Transverse colon (tissue), 4 donors: ENCODE measurements around the gene FANCE. TPM values are rescaled to one million over a fixed set of nuclear protein-coding genes. Genes with fewer than 3 reads are reported as not detected.

ENCODE experiments used
- DNase-seq: peaks from one replicate; pipeline ENCODE4 v3.0.0-alpha.2; 2019
- H3K27ac ChIP-seq, 4 donors: fragments of 200-600 bp; sonication (generic); 2 replicates each; pipeline ENCODE4 v1.5.1; 2016 to 2018; ENCODE audit warnings: inconsistent platforms in 4 of 4
- H3K27me3 ChIP-seq: fragments of 200-600 bp; sonication (generic); 2 replicates; pipeline ENCODE4 v1.5.1; 2017; ENCODE audit warnings: inconsistent platforms
- H3K36me3 ChIP-seq, 4 donors: fragments of 200-600 bp; sonication (generic); 2 replicates each; pipeline ENCODE4 v1.5.1; 2017 to 2019; ENCODE audit warnings: inconsistent platforms in 4 of 4
- H3K4me1 ChIP-seq, 4 donors: fragments of 200-600 bp; sonication (generic); 2 replicates each; pipeline ENCODE4 v1.5.1; 2017 to 2020; ENCODE audit warnings: inconsistent platforms in 4 of 4
- H3K4me3 ChIP-seq, 4 donors: fragments of 200-600 bp; sonication (generic); 1 replicate in 1 of 4; 2 replicates in 3 of 4; pipeline versions ENCODE4 v1.5.1 to v1.6.1; 2017 to 2019; ENCODE audit warnings: inconsistent platforms in 4 of 4
- H3K9me3 ChIP-seq, 2 donors: fragments of 200-600 bp; sonication (generic); 2 replicates each; pipeline ENCODE4 v1.5.1; 2017 to 2019; ENCODE audit warnings: inconsistent platforms in 2 of 2
- EP300 ChIP-seq: sonication (generic); formaldehyde crosslinking; IDR thresholded peaks from one replicate; pipeline ENCODE4 v1.6.1; 2017; ENCODE audit warnings: antibody characterized with exemption, low read depth
- POLR2A ChIP-seq: fragments of 450-650 bp; IDR thresholded peaks from one replicate; pipeline ENCODE4 v1.6.1; 2016; ENCODE audit warnings: antibody characterized with exemption, mild to moderate bottlenecking, moderate library complexity
- POLR2AphosphoS5 ChIP-seq, 3 donors: sonication (generic); formaldehyde crosslinking; IDR thresholded peaks; one replicate each; pipeline ENCODE4 v1.6.1; 2016; ENCODE audit warnings: antibody characterized with exemption in 3 of 3
- WGBS, 2 donors: methylation state at CpG; one replicate each; pipeline ENCODE4 v1.1.5; 2018; ENCODE audit warnings: low coverage in 1 of 2; 5-methylcytosine and 5-hydroxymethylcytosine counted together
- in situ Hi-C, 4 donors: fragments of 200-750 bp; cut with MboI; loops; one replicate each; pipeline versions ENCODE4 v1.15.0 to v1.15.1; 2017; ENCODE audit warnings: low sequenced_read_pairs in 3 of 4, low pct_ligation_motif_present in 1 of 4, low pct_unique_long_range_greater_than_20kb in 1 of 4
- intact Hi-C: fragments of 100-400 bp; cut with DNase I; formaldehyde crosslinking; loops from one replicate; pipeline ENCODE4 v1.15.1; 2023; ENCODE audit warnings: low total_unique reads
- total RNA-seq, 4 donors: library from RNA; depleted of rRNA; stranded (reverse); fragments of >200 nt; gene quantifications; one replicate each; pipeline ENCODE4 v1.1.0, GENCODE V29; 2016
- TF ChIP-seq, protein P1 (sequence below), 5 experiments: fragments of 200-600 bp in 3 of 5; fragments of 450-650 bp in 2 of 5; sonication (generic) in 3 of 5; IDR thresholded peaks; 1 replicate in 2 of 5; 2 replicates in 3 of 5; pipeline ENCODE4 v1.5.1; 2016 to 2017; ENCODE audit warnings: antibody characterized with exemption in 5 of 5, inconsistent platforms in 3 of 5, mild to moderate bottlenecking in 2 of 5, moderate library complexity in 1 of 5

Gene FANCE
- total RNA-seq, 4 donors from 2014 or later, result 0.75 to 30.8 (median 3.8) TPM

DNA sequence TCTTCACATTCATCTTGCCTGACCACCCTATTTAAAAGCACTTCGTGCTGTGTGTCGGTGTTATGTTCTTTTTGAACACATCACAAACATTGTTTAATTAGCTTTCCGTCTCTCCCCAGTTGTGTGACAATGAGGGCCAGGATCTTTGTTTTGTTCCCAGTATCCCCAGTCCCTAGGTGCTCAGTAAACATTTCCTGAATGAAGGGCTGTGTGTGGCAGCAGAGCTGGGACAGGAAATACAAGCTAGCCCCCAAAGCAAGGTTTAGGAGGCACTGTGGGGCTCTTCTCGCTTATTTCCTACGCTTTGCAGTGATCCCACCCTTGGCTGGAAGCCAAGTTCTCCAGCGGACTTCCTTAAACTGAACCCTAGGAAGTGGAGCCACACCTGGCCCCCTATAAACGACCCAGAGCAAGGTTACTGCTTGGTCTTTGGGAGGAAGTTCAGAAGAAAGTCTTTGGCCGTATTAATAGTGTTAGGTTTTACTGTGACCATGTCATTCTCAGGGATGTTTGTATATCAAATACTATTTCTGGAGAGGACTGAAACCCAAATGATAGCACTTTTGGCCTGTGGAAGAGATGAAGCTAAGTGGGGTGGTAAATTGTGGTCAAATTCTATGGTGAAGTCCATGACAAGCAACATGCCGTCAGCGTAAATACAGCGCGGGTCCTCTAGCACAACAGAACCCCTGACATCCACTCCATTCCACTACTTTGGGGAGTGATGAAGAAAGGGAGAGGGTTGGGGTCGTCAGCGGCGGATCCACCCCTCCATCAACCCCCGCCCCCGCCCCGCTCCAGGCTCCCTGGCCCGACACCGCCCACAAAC lies 570 bp upstream of the FANCE start:
- WGBS, 2 donors, result 7 to 12% methylated on average over 3 to 17 of the region's 20 CpGs
- in situ Hi-C loops, result loop anchor here in 1 of 4 donors (5.0 kb wide), 1 partner anchor 109 kb away; the partner anchor contains the start of gene PPARD
- Histone ChIP-seq H3K4me1 (peaks cover 9 to 21% (median 16%) of the 10 kb centered on the region in 4 donors), H3K27me3 (no peaks in the 10 kb centered on the region), H3K27ac (peak overlapping the region; percentile 69 to 88 (median 84)), H3K36me3 (no peaks in the 10 kb centered on the region), H3K4me3 (peak overlapping the region in 2 of 4 donors; percentile 66 to 69), H3K9me3 (no peaks in the 10 kb centered on the region)
- peak; percentile 30 for DNase-seq
- TF ChIP-seq POLR2AphosphoS5 (IDR thresholded peaks at IDR 0.05) (no peak), POLR2A (no peak), EP300 (no peak)
- TF ChIP-seq, protein P1, sequence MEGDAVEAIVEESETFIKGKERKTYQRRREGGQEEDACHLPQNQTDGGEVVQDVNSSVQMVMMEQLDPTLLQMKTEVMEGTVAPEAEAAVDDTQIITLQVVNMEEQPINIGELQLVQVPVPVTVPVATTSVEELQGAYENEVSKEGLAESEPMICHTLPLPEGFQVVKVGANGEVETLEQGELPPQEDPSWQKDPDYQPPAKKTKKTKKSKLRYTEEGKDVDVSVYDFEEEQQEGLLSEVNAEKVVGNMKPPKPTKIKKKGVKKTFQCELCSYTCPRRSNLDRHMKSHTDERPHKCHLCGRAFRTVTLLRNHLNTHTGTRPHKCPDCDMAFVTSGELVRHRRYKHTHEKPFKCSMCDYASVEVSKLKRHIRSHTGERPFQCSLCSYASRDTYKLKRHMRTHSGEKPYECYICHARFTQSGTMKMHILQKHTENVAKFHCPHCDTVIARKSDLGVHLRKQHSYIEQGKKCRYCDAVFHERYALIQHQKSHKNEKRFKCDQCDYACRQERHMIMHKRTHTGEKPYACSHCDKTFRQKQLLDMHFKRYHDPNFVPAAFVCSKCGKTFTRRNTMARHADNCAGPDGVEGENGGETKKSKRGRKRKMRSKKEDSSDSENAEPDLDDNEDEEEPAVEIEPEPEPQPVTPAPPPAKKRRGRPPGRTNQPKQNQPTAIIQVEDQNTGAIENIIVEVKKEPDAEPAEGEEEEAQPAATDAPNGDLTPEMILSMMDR (IDR thresholded peaks at IDR 0.05), result no peak
- intact Hi-C loops, result loop anchor here (5.0 to 10.0 kb wide), 2 partner anchors 109 to 1027 kb away; partner anchors contain the start of genes PPARD and RPS10

DNA sequence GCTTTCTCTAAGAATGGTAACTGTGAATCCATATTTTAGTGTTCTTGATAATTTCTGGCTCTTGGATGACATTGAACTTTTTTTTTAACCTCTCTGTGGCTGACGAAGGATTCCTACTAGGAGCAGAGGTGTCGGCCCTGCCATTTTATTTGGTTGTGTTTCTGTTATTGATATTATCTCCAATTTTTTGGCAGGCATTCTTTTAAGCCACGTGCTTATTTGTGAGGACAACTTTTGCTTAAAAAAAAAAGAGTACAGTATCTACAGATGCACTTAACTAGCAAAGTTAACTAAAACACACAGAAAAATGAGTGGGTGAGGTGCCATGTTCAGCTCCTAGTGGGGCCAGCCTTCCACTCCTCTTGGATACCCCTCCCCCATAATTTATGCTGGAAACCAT lies 1.1 kb downstream of the FANCE start:
- DNase-seq, result no peak
- intact Hi-C loops (loop anchor here (5.0 to 10.0 kb wide), 2 partner anchors 111 to 1028 kb away; partner anchors contain the start of genes PPARD and RPS10), in situ Hi-C loops (loop anchor here in 1 of 4 donors (5.0 kb wide), 1 partner anchor 111 kb away; the partner anchor contains the start of gene PPARD)
- H3K27ac ChIP-seq, result no peak overlapping the region
- no peaks in the 10 kb centered on the region for H3K27me3 ChIP-seq
- no peaks in the 10 kb centered on the region for H3K36me3 ChIP-seq
- peaks cover 9 to 21% (median 16%) of the 10 kb centered on the region in 4 donors for H3K4me1 ChIP-seq
- TF ChIP-seq EP300, result no peak
- TF ChIP-seq POLR2A, result no peak
- no peak for TF ChIP-seq POLR2AphosphoS5 (IDR thresholded peaks at IDR 0.05)
- TF ChIP-seq, protein P1 (IDR thresholded peaks at IDR 0.05), result no peak
- 13 to 33% methylated on average over 3 of the region's 3 CpGs for WGBS, 2 donors
- H3K4me3 ChIP-seq, result peak overlapping the region in 2 of 4 donors; percentile 66 to 69
- no peaks in the 10 kb centered on the region for H3K9me3 ChIP-seq

DNA sequence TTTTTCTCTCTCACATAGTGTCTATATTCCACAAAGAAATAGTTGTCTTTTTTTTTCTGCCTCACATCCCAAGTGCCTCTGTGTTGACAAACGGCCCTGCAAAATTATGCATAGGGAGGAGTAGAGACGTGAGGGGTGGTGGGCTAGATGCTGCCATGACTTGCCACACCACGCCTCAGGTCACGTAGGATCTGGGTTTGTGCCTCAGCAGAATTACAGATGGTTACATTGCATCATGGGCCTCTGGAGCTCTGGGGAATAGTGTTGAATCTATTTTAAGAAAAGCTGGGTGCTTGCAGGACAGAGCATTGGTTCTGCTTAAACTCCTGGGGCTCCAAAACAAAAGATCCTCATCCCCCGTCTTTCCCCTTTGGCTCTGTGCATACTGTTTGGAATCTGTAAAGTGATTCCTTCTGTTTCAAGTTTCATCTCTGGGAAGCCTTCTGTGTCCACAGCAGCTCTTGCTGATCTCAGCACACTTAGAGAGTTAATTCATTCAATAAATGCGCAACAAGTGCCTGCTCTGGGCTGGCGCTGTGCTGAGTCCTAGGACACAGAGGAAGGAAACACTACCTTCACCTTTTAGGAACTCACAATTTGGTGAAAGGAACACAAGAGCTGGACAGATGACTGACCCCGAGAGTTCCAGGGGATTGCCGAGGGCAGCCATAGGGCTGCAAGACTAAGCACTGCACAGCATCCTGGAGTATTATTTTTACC lies 2.4 kb downstream of the FANCE start:
- Histone ChIP-seq H3K9me3 (no peaks in the 10 kb centered on the region), H3K27ac (no peak overlapping the region), H3K4me3 (no peak overlapping the region), H3K27me3 (no peaks in the 10 kb centered on the region), H3K36me3 (no peaks in the 10 kb centered on the region), H3K4me1 (peaks cover 9 to 21% (median 16%) of the 10 kb centered on the region in 4 donors)
- intact Hi-C loops, result loop anchor here (1.0 to 10.0 kb wide), 3 partner anchors 13 to 1030 kb away; partner anchors contain the start of genes PPARD and RPS10
- DNase-seq, result no peak
- no peak for TF ChIP-seq POLR2AphosphoS5 (IDR thresholded peaks at IDR 0.05)
- TF ChIP-seq, protein P1 (IDR thresholded peaks at IDR 0.05), result no peak
- no peak for TF ChIP-seq POLR2A
- TF ChIP-seq EP300, result no peak
- 84 to 90% methylated on average over 5 to 9 of the region's 9 CpGs for WGBS, 2 donors
- in situ Hi-C loops, result loop anchor here in 1 of 4 donors (5.0 kb wide), 1 partner anchor 112 kb away; the partner anchor contains the start of gene PPARD

DNA sequence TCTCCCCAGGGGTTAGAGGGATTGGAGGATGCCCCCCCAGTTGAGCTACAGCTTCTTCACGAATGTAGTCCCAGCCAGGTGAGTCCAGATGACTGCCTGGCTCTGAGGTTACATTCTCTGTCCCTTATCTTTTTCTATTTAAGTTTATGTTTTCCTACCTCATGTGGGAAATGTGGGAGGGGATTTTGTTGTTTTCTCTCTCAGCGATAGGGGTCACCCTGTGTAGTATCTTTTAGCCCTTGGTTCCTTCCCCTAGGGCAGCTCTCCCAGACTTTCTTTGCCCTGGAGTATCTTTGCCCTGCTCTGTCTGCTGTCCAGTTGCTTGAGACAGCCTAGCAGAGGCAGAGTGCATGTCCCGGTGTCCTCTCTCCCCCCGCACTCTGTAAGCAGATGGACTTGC lies 5.8 kb downstream of the FANCE start:
- 83 to 95% methylated on average over 1 to 4 of the region's 4 CpGs for WGBS, 2 donors
- intact Hi-C loops, result loop anchor here (10.0 kb wide), 1 partner anchor 1033 kb away; the partner anchor contains the start of gene RPS10

More for the DNA sequence above, 5.8 kb downstream of the FANCE start:
- no peaks in the 10 kb centered on the region for H3K36me3 ChIP-seq
- in situ Hi-C loops, result no loop called here
- peaks cover 5 to 9% (median 7%) of the 10 kb centered on the region in 4 donors for H3K4me1 ChIP-seq
- DNase-seq, result no peak
- H3K27ac ChIP-seq, result no peak overlapping the region
- H3K9me3 ChIP-seq, result no peaks in the 10 kb centered on the region
- TF ChIP-seq POLR2AphosphoS5 (IDR thresholded peaks at IDR 0.05) (no peak), POLR2A (no peak), EP300 (no peak)
- TF ChIP-seq, protein P1 (IDR thresholded peaks at IDR 0.05), result no peak
- no peaks in the 10 kb centered on the region for H3K27me3 ChIP-seq
- H3K4me3 ChIP-seq, result no peak overlapping the region
